ENCODE measurements around the gene C1QTNF9.
"Not testable (repeated sequence)": the region's sequence is repeated elsewhere in the genome, so short reads cannot be mapped to it uniquely, and the experiment has no call there.

DNA sequence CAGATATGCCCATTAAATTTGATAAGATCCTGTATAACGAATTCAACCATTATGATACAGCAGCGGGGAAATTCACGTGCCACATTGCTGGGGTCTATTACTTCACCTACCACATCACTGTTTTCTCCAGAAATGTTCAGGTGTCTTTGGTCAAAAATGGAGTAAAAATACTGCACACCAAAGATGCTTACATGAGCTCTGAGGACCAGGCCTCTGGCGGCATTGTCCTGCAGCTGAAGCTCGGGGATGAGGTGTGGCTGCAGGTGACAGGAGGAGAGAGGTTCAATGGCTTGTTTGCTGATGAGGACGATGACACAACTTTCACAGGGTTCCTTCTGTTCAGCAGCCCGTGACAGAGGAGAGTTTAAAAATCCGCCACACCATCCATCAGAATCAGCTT is 12.0 kb downstream of the C1QTNF9 start:
- TF ChIP-seq, protein P1, sequence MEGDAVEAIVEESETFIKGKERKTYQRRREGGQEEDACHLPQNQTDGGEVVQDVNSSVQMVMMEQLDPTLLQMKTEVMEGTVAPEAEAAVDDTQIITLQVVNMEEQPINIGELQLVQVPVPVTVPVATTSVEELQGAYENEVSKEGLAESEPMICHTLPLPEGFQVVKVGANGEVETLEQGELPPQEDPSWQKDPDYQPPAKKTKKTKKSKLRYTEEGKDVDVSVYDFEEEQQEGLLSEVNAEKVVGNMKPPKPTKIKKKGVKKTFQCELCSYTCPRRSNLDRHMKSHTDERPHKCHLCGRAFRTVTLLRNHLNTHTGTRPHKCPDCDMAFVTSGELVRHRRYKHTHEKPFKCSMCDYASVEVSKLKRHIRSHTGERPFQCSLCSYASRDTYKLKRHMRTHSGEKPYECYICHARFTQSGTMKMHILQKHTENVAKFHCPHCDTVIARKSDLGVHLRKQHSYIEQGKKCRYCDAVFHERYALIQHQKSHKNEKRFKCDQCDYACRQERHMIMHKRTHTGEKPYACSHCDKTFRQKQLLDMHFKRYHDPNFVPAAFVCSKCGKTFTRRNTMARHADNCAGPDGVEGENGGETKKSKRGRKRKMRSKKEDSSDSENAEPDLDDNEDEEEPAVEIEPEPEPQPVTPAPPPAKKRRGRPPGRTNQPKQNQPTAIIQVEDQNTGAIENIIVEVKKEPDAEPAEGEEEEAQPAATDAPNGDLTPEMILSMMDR (IDR thresholded peaks at IDR 0.05; ENCODE audit: insufficient read depth, low read length, poor library complexity, severe bottlenecking) = not testable (repeated sequence)
- TF ChIP-seq EZH2phosphoT487 (conservative IDR thresholded peaks at IDR 0.05; ENCODE audit: low read length) = not testable (repeated sequence)
